GM19395 (cell line): ENCODE measurements around the gene SMG1.
"Not testable (repeated sequence)": the region's sequence is repeated elsewhere in the genome, so short reads cannot be mapped to it uniquely, and the experiment has no call there.

Experiments
- ATAC-seq: cut with Tn5 transposase; IDR thresholded peaks from one replicate; pipeline ENCODE4 v1.9.1; 2021; ENCODE audit warnings: mild to moderate bottlenecking, moderate library complexity; ENCODE audit not compliant: unreplicated experiment

SMG1 gene

GRCh38 chr16:18772171-18772570 is 154.0 kb downstream of the SMG1 start:
- not testable (repeated sequence) for ATAC-seq

GRCh38 chr16:18770336-18770962 is 155.8 kb downstream of the SMG1 start:
- not testable (repeated sequence) for ATAC-seq

GRCh38 chr16:18767217-18767616 is 159.0 kb downstream of the SMG1 start:
- not testable (repeated sequence) for ATAC-seq

GRCh38 chr16:18762713-18763112 is 163.5 kb downstream of the SMG1 start:
- not testable (repeated sequence) for ATAC-seq

GRCh38 chr16:18759598-18760520 is 166.3 kb downstream of the SMG1 start:
- peak; percentile 57 for ATAC-seq

GRCh38 chr16:18757960-18758660 is 168.1 kb downstream of the SMG1 start:
- peak; percentile 45 for ATAC-seq

- not testable (repeated sequence) for ATAC-seq
Measured at GRCh38 chr16:18756639-18757038, 169.6 kb downstream of the SMG1 start.
